ENCODE measurements around the gene MBP.

MBP gene

DNA sequence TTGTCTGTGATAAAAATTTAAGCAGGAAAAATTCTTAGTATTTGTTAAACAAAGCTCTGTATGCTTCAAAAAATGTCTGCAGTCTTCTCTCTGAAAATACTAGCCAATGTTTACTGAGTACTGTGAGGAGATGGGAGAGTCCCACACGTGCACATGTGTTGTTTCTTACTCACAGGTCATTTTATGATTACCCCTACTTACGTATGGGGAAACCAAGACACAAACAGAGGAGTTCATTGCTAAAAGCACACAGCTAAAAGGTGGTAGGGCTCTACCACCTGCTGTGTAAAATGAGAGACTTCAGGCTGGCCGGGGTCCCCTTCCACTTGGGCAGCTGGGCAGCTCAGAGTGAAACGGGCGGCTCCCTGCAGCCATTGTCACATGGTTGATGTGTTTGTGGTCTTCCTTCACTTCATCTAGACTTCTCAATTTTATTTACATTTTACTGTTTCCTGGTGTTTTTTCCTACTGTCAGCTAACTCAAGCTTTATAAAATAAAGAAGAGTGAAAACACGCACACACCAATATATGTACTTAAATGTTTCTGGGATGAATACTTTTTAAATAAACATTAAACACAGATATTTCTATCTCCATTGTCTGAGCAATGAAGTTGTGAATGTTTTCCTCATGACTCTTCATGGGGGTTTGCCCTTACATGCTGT is 71.2 kb downstream of the MBP start:
- no peak for DNase-seq

DNA sequence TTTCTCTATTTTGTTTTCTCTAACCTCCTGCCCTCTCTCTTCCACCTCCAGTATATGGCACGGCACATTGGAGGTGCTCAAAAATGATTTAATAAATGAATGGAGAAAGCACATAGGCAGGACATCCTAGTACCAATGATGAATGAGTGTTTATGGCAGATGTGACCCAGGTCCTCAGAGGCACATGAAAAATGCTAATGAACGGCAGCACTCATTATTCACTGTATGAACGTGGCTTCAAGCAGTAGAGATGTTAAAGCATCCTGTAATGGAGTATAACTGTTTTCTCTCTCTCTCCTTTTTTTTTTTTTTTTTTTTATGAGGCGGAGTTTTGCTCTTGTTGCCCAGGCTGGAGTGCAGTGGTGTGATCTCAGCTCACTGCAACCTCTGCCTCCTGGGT is 72.4 kb downstream of the MBP start:
- no peak for DNase-seq

DNA sequence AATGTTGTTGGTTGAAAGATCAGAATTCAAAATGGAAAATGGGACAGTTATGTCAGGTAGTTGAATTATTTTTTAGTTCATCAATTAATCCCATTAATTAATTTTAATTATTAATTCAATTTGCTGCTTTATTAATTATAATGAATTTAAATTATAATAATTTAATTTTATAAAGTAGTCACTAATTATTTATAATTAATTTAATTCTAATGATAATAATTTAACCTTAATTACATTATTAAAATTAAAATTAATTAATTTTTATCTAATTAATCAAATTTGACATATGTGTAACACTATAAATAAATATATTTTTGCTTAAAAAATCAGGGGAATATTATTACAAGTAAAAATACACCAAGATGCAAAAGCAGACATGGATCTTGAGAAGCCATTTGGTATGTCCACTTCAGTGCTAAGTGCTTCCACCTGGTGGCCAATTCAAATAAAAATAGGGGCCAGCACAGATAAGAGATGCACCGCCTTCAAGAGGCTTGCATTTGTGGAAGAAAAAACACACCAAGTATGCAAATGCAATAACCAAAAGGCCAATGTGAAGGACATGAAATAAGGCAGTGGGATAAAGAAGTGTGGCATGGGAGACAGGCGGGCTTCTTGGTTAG is 73.2 kb downstream of the MBP start:
- no peak for DNase-seq

DNA sequence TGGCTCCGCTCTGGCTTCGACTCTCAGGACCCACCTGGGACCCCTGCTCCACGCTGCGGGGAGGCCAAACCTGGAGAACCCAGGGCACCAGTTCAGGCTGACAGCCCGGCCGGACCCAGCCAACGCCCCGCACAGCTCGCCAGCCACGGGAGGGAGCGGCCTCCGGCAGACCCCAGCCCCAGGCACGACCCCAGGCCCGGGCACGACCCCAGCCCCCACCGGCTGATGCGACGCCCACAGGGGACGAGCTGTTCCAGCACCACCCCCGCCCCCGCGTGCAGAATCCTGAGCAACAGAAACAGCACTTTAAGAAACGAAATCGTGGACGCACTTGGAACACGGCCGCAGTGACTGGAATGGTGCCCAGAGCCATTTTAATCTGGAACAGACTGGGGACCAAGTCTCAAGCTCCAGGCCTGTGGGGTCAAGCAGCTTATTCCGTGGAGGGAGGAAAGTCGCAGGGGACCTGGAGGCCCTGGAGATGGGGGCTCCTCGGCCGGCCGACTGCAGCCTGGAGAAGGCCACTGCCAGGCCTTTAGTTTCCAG is 74.2 kb downstream of the MBP start:
- no peak for DNase-seq

DNA sequence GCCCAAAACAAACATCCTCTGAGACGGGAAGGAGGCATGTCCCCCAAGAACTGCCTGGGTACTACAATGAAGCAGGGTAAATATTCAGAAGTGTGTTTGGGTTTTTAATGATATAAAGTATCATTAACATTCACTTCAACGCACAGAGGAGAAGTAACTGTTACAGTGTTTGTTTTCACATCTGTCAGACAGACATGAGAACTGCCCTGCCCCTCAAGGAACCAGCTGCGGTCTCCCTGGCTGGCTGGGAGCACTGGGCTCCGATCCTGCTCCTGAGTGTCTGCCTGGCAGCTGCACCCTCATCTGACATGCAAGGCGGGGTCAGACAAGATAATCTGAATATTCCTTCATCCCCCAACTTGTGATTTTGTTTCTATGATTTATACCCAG is 75.6 kb downstream of the MBP start:
- DNase-seq = no peak

DNA sequence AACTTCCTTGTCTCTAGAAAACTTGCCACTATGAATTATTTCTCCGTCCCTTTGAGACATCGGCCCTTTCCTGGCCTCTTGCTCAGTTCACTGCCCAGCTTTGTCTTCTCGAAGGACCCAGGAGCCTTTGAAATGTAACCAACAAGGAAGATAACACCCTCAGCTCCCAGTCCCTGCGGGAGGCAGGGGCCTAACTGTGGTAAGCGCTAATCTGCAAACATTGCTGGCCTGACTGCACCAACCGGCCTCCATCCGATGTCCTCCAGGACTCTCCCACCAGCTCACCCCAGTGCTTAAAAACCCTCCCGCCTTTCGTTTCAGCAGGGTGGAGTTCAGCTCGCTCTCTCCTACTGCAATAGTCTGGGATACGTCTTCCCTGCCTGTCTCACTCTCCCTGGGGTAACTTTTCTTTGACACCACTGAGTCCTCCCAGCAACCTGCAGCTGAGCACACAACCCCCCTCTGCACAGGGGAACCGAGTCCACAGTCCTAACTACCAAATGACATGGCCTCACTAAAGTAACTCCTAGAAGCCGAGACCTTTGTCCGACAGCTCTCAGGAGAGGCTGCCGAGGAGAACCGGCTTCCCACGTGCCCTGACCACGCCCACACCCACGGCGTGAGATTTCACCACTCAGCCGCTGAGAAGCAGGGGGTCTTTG is 76.1 kb downstream of the MBP start:
- no peak for DNase-seq

DNA sequence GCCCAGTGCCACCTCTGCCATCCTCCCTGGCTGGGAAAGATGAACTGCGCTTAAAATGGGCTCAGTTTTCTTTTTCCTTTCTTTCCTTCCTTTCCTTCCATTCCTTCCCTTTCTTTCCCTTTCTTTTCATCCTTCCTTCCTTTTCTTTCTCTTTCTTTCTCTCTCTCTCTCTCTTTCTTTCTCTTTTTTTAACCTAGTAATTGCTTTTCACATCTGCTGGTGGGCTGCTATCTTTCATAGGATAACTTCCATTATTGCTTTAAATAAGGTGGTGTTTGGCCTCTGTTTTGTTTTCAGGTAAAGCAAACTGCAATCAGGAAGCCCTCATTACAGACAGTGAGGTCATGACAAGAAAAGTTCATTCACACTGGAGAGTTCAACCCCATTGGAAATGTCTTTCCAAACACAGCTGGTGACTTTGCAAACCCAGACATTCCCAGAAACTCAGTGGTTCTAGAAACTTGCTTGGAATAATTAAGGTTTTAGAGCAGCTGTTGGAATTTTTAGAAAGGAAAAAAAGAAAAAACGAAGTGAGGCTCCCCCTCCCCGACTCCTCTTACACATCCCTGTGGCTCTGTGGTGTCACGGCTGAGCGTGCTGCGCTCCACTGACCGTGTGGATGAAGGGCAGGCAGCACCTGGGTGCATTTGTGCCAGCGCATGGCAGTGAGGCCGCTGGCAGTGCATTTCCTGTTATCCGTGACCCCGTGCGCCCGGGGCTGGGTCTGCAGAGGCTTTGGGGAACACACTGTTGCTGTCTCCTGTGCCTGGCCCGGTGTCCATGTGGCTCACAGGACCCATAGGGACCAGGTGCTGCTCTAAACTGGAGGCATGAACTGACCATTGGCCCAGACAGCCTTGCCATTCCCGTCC is 76.9 kb downstream of the MBP start:
- no peak for DNase-seq

DNA sequence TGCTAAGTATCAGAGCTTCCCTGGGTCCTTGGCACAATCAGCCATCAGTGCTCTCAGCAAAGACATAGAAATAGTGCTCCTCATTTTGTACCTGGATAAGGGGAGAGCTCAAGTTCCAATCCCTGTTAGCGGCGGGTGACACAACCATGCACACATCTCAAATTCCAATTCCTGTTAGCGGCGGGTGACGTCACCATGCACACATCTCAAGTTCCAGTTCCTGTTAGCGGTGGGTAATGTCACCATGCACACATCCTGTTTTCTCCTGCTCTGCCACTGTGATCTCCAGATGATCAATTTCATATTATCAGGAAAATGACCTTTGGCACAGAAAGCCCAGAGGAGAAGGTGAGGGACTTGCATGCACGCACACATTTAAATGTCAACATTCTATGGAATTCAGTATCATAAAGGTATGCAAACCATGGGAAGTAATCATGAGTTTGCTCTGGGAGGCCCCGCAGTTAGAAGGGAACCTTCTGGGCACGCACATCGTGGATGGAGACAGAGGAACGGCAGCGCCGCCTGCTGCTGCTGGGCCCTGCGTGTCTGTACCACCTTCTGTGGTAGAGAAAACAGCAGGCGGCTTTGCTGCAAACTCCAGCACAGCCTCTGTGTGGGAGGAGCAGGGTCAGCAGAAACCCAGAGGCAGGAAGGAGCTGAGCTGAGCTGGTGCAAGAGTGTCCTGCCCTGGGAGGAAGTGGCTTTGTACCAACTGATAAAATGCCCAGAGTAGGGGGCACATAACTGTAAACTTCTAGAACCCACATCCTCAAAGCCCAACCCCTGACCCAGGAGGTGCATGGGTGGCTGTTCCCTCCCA is 77.8 kb downstream of the MBP start:
- DNase-seq = peak; percentile 58 to 65

DNA sequence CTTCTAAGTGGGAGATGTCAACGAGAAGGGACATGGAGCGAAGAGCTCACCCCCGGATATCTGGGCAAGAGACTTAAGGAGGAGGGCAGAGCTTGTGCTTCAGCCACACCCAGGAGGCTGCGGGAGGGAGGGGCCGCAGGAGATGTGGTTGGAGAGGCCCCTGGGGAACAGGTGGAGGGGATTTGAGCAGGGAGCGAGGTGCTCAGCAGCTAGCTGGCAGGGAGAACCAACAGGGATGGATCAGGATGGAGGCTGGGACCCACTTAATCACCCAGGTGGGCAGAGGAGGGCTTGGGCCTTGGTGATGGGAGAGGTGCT is 78.3 kb downstream of the MBP start:
- DNase-seq = no peak

DNA sequence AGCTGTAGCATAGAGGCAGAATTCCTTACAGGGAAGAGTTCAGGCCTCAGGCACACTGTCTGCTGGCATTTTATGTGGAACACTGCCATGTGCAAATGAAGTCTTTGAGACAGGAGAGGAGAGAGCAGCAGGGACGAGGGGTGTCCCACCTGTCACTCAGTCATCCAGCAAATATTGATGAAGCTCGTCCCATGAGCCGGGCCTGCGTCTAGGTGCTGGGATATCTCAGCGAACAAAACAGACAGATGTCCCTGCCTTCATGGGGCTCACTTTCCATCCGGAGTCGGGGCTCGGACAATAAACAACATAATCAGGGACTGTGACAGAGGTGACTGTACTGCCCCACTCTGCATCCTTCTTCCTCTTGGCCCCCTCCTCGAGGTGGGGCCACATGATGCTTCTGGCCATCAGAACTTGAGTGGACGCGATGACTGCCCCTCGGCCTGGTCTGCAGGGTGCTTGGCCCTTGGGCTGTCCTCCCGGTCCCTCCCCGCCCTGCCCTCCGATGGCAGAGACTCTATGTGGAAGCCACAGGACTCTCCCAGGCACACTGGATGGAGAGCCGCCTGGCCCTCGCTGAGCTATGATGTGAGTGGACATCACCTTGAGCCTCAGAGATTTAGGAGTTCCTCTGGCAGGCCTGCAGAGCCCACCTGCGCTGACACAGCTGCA is 78.8 kb downstream of the MBP start:
- no peak for DNase-seq

DNA sequence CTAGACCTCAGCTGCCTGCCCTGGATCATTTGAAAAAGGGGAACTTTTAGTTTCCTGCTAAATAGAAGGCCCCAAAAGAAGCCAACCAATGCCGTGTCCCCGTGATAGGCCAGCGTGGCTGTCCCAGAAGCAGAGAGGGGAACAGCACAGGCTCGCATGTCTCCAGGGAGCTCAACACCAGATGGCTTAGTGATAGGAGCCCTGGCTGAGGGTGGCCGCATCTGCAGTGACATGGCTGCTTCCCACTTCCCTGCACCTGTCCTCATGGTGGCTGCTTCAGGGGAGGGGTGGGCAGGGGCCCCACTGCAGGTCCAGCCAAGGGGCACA is 79.6 kb downstream of the MBP start:
- no peak for DNase-seq

DNA sequence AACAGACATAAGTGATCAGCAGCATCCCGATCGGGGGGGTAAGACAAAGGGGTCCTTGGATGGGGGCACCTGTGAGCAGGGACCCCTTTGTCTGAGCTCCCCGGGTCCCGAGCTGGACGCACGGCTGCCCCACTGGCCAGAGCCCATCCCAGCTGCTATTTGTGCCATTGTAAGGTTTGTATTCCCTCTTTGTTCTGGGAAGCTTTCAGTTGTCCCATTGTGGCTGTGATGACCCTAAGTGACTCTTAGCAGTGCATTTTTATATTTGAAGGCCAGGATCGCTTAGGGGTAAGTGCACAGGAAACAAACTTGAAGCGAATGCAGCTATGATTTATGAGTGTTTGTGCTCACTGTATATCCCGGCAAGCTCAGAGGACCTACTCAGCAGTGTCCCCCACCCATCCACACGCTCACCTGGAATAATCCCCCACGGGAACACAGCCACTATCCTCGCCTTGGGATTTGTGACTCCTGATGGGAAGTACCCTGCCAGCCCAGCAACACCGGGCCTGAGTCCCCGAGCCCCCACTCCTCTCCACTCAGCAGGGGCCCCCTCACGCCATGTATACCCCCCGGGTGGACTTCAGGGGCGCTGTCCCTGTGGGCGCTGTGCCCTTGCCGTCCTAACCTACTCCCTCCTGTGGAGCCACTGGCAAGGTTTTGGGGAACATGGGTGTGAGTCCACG is 80.1 kb downstream of the MBP start:
- DNase-seq = no peak

DNA sequence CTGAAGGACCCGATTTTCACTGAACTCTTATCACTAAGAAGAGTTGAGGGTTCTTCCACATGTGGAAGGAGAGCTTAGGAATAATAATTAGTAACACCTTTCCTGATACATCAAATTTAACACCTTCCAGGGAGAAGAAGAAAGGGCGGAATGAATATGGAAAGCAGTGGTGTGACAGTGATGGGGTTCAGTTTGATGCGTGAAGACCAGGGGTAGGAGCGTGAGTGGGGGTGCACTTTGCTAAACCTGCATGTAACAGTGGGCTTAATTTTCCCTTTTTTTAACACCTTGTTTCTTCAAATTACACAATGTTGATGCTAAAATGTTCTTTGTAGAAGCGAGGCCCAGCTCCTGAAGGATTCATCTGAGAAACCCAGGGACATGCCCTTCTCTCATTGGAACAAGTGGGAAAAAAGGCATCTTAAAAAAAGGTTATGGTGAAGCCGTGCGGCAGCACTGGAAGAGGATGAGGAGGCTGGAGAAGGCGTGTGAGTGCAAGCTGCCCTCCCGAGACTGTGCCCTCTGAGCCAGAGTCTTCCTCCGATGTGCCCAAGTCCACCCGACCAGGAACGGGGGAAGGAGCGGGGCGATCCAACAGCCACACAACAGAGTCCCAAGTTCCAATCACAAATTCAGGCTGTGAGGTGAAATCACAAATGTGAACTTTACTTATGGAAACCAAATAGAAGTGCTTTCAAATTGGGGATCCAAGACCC is 80.8 kb downstream of the MBP start:
- no peak for DNase-seq

DNA sequence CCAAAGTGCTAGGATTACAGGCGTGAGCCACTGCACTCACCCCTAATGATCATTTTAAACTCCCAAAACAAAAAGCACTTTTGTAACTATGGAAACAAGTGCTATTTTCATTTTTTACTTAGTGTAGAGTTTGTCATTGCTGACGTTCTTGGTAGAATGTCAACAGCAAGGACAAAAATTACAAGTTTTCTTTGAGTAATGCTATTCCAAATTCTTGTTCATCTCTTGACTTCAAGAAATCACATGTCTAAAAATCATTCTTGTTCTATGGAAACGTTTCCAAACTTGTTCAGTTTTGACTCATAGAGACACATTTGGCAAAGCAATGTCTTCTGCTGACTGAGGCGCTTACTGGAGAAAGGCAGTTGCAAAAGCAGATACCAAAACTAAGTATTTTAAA is 82.6 kb downstream of the MBP start:
- DNase-seq = no peak

DNA sequence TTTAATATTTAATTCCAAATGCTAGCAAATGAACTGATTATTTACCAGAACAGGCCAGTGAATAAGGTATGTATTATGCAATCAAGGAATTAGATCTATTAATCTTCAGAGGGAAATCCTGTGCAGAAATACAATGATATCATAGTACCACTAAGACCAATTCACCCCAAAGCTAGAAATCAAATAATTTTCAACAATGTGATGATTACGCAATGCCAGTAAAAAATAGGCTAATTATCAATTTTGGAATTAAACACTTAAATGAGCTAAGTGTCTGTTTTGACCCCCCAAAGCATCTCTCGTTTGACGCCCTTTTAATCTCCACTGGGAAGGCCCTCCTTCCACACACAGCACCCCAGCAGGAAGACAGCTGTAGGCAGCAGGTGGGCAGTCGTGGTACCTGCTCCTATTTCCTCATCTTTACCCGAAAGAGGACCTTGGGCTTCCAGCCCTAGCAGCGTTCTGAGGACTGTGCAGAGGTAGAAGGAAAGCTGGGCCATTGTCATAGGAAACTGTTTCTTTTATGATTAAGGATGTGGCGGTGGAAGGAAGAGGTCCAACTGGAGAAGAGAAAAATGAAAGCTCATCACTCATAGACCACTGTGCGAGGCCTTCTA is 84.7 kb downstream of the MBP start:
- DNase-seq = no peak

DNA sequence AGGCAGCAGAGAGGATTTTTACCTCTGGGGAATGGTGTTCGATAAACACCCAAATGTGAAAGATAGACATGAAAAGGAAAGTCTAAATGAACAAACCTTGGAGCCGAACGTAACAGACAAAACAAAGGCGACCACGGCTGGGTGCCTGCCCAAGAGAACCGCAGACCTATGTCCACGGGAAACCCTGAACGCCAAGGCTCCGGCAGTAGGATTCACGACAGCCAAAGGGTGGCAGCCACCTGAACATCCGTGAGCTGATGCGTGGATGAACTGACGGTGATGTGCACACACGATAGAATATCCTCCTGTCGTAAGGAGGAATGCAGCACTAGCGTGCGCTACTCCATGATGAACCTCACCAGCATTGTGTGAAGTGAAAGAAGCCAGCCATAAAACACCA is 85.6 kb downstream of the MBP start:
- DNase-seq = no peak

DNA sequence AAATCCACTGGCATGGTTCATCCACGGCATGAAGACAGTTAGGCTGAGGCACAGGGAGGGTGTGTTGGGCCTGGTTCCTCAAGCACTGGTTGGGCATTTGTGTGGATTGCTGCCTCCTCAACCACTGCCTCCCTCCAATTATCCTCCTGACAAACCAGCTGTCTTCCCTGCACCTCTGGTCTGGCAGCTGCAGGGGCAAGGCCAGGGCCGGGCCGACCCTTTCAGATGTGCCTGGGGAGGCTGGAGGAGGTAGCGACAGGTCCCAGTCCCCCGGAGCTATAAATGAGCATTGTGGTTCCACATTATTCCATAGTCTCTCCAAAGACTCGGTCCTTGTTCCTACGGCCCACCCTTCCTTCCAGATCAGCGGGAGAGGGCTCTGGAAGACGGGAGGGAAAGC is 86.2 kb downstream of the MBP start:
- no peak for DNase-seq

DNA sequence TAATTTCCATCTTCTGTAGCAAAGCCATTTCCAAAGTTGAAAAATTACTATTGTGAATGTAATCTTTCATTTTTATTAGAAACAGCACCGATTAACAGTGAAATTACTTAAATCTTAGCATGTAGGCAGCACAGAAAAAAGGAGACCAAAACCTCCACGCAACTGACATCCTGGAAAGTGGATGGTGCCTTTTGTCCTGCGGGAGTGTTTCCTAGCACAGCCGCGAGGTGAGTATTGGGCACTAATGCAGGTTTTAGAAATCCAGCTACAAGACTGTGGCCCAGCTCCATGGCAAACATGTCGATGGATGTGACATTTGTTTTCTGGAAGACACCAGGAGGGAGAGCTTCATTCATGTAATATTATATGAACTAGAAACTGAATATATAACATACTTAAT is 86.9 kb downstream of the MBP start:
- no peak for DNase-seq

DNA sequence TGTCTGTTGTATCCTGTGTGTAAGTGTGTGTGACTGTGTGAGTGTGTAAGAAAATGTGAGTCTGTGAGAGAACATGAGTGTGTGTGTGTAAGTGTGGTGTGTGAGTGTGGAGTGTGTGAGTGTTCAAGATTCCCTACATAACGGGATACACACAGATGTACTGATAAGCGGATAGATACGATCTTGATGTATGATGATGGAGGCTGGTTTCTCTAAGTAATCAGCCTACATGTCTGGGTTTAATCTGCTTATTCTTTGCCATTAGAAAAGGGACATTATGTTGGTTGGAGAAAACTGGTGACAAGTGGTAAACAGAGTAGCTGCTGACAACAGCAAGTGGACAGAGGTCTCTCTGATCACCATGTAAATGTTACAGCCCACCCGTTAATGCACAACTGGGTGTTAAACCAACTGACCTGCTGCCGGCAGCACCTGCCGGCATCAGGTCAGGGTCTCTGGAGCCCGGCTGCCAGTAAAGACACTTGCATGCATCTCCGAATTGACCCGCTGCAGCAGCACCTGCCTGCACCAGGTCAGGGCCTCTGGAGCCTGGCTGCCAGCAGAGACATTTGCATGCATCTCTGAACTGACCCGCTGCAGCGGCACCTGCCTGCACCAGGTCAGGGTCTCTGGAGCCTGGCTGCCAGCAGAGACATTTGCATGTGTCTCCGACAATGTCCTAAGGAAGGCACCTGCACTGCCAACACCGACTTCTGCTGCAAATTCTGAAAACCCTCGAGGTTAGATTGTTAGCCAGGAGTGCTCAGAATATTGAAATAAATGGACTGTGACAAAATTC is 87.5 kb downstream of the MBP start:
- no peak for DNase-seq
